Suprapubic skin (tissue), 4 donors: Measurements from ENCODE around the gene RAB12. TPM values are rescaled to one million over a fixed set of nuclear protein-coding genes. Genes with fewer than 3 reads are reported as not detected.

Experiments
- DNase-seq, 2 donors: peaks; one replicate each; pipeline ENCODE4 v3.0.0-alpha.2; 2019; ENCODE audit warnings: low spot score in 2 of 2
- H3K27ac ChIP-seq: fragments of 200-600 bp; sonication (generic); one replicate; pipeline ENCODE4 v1.5.1; 2019
- H3K27me3 ChIP-seq: fragments of 200-600 bp; sonication (generic); one replicate; pipeline ENCODE4 v1.5.1; 2019
- H3K36me3 ChIP-seq: fragments of 200-600 bp; sonication (generic); one replicate; pipeline ENCODE4 v1.5.1; 2019
- H3K4me1 ChIP-seq: fragments of 200-600 bp; sonication (generic); one replicate; pipeline ENCODE4 v1.5.1; 2019
- H3K4me3 ChIP-seq: fragments of 200-600 bp; sonication (generic); one replicate; pipeline ENCODE4 v1.5.1; 2019; ENCODE audit warnings: mild to moderate bottlenecking
- H3K9me3 ChIP-seq: fragments of 200-600 bp; sonication (generic); one replicate; pipeline ENCODE4 v1.5.1; 2019
- EP300 ChIP-seq: sonication (generic); formaldehyde crosslinking; IDR thresholded peaks from one replicate; pipeline ENCODE4 v1.6.1; 2017; ENCODE audit warnings: antibody characterized with exemption
- POLR2A ChIP-seq, 2 donors: fragments of 450-650 bp; IDR thresholded peaks; one replicate each; pipeline ENCODE4 v1.6.1; 2017; ENCODE audit warnings: antibody characterized with exemption in 2 of 2, mild to moderate bottlenecking in 2 of 2, moderate library complexity in 2 of 2
- POLR2AphosphoS5 ChIP-seq, 3 donors: sonication (generic); formaldehyde crosslinking; IDR thresholded peaks; one replicate each; pipeline ENCODE4 v1.6.1; 2017; ENCODE audit warnings: antibody characterized with exemption in 3 of 3
- WGBS: methylation state at CpG from one replicate; pipeline ENCODE4 v1.1.5; 2018; 5-methylcytosine and 5-hydroxymethylcytosine counted together
- total RNA-seq, 4 donors: library from RNA; depleted of rRNA; stranded (reverse); fragments of >200 nt; gene quantifications; one replicate each; pipeline ENCODE4 v1.1.0, GENCODE V29; 2016
- TF ChIP-seq, protein P1 (sequence below), 2 donors: fragments of 200-600 bp in 1 of 2; fragments of 450-650 bp in 1 of 2; sonication (generic) in 1 of 2; IDR thresholded peaks; one replicate each; pipeline ENCODE4 v1.5.1; 2016 to 2019; ENCODE audit warnings: antibody characterized with exemption in 2 of 2, mild to moderate bottlenecking in 1 of 2, moderate library complexity in 1 of 2

Gene RAB12
- total RNA-seq, 4 donors from 2014 or later: 48.1 to 64.4 (median 48.7) TPM

DNA sequence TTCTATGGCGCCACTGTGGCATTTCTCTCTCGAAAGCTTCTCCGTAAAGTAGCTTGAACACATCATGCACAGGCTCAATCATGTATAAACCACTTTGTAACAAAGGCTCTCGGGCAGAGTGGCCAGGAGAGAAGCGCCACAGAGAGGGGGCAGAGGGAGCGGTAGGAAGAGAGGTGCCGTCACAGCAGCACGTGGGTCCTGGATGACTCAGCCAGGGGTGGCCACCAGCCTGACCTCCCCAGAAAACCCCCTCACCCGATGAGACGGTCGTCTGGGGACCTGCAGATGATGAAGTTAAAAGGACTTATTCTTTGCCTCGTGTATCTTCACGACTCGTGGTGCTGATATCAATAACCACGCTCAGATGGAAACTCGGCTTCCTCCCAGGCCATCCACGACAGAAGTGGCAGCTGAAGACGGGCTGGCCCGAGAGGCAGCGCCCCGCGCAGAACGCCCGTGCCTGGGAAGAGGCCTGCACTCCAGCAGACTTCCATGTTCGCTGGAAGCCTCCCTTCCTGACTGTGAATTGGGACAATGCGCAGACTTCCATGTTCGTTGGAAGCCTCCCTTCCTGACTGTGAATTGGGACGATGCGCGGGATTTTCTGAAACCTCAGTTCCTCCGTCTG, 49.7 kb downstream of the RAB12 start:
- TF ChIP-seq, protein P1, sequence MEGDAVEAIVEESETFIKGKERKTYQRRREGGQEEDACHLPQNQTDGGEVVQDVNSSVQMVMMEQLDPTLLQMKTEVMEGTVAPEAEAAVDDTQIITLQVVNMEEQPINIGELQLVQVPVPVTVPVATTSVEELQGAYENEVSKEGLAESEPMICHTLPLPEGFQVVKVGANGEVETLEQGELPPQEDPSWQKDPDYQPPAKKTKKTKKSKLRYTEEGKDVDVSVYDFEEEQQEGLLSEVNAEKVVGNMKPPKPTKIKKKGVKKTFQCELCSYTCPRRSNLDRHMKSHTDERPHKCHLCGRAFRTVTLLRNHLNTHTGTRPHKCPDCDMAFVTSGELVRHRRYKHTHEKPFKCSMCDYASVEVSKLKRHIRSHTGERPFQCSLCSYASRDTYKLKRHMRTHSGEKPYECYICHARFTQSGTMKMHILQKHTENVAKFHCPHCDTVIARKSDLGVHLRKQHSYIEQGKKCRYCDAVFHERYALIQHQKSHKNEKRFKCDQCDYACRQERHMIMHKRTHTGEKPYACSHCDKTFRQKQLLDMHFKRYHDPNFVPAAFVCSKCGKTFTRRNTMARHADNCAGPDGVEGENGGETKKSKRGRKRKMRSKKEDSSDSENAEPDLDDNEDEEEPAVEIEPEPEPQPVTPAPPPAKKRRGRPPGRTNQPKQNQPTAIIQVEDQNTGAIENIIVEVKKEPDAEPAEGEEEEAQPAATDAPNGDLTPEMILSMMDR (IDR thresholded peaks at IDR 0.05): no peak
- TF ChIP-seq EP300 (no peak), POLR2AphosphoS5 (IDR thresholded peaks at IDR 0.05) (no peak), POLR2A (IDR thresholded peaks at IDR 0.05) (no peak)
- no peak for DNase-seq
- Histone ChIP-seq H3K36me3 (no peaks in the 10 kb centered on the region), H3K4me3 (no peak overlapping the region), H3K27me3 (no peaks in the 10 kb centered on the region), H3K27ac (no peak overlapping the region), H3K9me3 (no peaks in the 10 kb centered on the region), H3K4me1 (no peaks in the 10 kb centered on the region)
- 92% methylated on average over 29 of the region's 31 CpGs for WGBS

DNA sequence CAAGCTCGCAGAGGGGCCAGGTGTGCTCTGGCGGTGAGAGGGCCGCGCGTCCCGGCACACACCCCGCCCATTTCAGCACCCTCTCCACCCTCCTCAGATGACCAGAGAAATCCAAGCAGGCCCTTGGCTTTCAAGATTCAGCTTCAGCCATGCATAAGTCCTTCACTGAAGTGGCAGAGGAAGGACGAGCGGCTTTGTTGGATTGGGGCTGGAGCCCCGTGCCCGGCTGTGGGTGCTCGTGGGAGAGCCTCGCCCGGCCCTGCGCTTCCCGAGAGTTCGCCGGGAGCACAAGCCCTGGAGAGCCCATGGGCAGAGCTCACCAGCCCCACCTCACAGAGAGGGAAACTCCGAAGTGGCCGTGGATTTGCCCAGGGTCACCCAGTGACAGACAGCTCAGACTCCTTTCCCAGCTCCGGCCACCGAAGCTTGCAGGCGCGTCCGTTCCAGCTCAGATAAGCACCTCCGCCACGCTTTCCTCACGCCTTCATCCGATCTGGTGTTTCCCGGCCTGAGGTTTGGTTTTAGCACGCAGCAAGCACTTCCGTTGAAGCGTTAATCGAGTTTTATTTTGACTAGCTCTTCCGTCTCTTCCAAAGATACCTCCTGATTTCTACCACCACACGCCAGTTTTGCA, 50.5 kb downstream of the RAB12 start:
- Histone ChIP-seq H3K4me3 (no peak overlapping the region), H3K27ac (no peak overlapping the region), H3K4me1 (no peaks in the 10 kb centered on the region), H3K9me3 (no peaks in the 10 kb centered on the region), H3K27me3 (no peaks in the 10 kb centered on the region), H3K36me3 (no peaks in the 10 kb centered on the region)
- TF ChIP-seq POLR2A (IDR thresholded peaks at IDR 0.05) (no peak), EP300 (no peak), POLR2AphosphoS5 (IDR thresholded peaks at IDR 0.05) (no peak)
- TF ChIP-seq, protein P1 (IDR thresholded peaks at IDR 0.05): no peak
- 94% methylated on average over 28 of the region's 36 CpGs for WGBS
- DNase-seq: no peak

DNA sequence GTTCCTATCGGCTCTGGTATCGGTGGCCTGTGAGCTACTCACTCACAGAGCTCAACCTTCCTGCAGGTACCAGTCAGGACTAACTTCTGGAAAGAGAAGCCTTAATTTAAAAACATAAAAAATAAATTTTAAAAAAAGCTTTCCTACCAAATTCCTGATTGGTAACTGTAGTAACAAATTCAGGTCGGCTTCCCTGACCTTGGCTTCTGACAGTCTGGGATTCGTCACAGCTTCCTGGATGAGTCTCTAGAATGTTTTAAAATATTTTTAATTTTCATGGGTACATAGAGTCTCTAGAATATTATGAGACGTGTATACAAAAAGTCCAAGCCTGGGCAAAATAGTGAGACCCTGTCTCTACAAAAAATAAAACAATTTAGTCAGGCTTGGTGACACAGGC, 51.1 kb downstream of the RAB12 start:
- no peak overlapping the region for H3K4me3 ChIP-seq
- H3K4me1 ChIP-seq: no peaks in the 10 kb centered on the region
- H3K36me3 ChIP-seq: no peaks in the 10 kb centered on the region
- WGBS: 91% methylated on average over 5 of the region's 5 CpGs
- TF ChIP-seq POLR2AphosphoS5 (IDR thresholded peaks at IDR 0.05) (no peak), POLR2A (IDR thresholded peaks at IDR 0.05) (no peak), EP300 (no peak)
- TF ChIP-seq, protein P1 (IDR thresholded peaks at IDR 0.05): no peak
- DNase-seq: no peak
- no peaks in the 10 kb centered on the region for H3K9me3 ChIP-seq
- H3K27ac ChIP-seq: no peak overlapping the region
- no peaks in the 10 kb centered on the region for H3K27me3 ChIP-seq

DNA sequence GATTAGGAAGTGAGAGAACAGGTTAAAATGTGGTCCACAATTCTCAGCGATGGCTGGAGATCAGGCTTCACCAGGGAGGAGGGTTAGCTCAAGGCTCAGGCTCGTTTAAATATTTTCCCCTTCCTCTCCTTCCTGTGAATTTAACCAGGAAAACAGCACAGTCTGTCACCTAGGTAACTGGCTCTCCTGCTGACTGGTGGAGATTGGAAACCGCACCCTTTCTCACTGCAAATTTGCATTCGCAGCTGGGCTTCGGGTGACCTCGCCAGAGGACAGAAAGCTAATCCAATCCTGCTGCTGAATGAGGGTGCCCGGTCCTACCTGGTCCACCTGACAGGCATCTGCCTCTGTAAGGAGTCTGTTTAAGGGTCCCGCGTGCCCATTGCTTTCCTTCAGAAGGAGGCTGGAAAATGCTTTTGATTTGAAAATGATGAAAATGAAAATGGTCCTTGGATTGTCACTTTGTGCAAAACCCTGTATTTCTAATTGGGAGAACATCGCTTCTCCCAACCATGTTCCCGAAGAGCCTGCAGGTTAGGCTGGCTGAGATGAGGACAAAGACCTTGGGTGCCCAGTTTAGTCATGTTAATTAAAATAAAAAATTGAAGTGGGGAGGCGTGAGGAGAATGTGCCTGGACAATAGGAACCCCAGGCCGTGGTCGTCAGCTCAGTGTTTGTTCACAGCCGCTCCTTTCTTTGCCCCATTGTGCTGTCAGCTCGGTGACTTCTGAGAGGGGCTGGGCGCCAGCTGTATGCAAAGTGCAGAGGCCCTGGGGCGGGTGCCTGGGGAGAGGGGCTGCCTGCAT, 52.7 kb downstream of the RAB12 start:
- Histone ChIP-seq H3K27ac (no peak overlapping the region), H3K4me3 (no peak overlapping the region), H3K4me1 (no peaks in the 10 kb centered on the region), H3K27me3 (no peaks in the 10 kb centered on the region), H3K9me3 (no peaks in the 10 kb centered on the region), H3K36me3 (no peaks in the 10 kb centered on the region)
- no peak for DNase-seq
- TF ChIP-seq POLR2AphosphoS5 (IDR thresholded peaks at IDR 0.05): no peak
- TF ChIP-seq EP300: no peak
- TF ChIP-seq POLR2A (IDR thresholded peaks at IDR 0.05): no peak
- TF ChIP-seq, protein P1 (IDR thresholded peaks at IDR 0.05): no peak
- 54% methylated on average over 18 of the region's 18 CpGs for WGBS
